Astrocyte of the spinal cord (primary cell): ENCODE measurements around the gene ATP8B3.

Source experiments
- DNase-seq: peaks from one replicate; pipeline ENCODE4 v3.0.0; 2011; ENCODE audit warnings: low read depth, low spot score
- H3K4me3 ChIP-seq: 2 replicates; pipeline ENCODE4 v1.5.1; 2011; ENCODE audit warnings: low read depth, mild to moderate bottlenecking, low read length, moderate library complexity
- in situ Hi-C: cut with HindIII; loops from 2 replicates; pipeline ENCODE4 v1.10.0; 2017; ENCODE audit warnings: low sequenced_read_pairs
- TF ChIP-seq, protein P1 (sequence below): IDR thresholded peaks from 2 replicates; pipeline ENCODE4 v1.5.1; 2012; ENCODE audit warnings: low read depth, mild to moderate bottlenecking, low read length, inconsistent platforms

Gene ATP8B3

GRCh38 chr19:1780272-1780958 is 31.7 kb downstream of the ATP8B3 start:
- no peak for DNase-seq

GRCh38 chr19:1779574-1779973 is 32.5 kb downstream of the ATP8B3 start:
- DNase-seq, result no peak
- no peak overlapping the region for H3K4me3 ChIP-seq
- TF ChIP-seq, protein P1, sequence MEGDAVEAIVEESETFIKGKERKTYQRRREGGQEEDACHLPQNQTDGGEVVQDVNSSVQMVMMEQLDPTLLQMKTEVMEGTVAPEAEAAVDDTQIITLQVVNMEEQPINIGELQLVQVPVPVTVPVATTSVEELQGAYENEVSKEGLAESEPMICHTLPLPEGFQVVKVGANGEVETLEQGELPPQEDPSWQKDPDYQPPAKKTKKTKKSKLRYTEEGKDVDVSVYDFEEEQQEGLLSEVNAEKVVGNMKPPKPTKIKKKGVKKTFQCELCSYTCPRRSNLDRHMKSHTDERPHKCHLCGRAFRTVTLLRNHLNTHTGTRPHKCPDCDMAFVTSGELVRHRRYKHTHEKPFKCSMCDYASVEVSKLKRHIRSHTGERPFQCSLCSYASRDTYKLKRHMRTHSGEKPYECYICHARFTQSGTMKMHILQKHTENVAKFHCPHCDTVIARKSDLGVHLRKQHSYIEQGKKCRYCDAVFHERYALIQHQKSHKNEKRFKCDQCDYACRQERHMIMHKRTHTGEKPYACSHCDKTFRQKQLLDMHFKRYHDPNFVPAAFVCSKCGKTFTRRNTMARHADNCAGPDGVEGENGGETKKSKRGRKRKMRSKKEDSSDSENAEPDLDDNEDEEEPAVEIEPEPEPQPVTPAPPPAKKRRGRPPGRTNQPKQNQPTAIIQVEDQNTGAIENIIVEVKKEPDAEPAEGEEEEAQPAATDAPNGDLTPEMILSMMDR, result no peak
- in situ Hi-C loops, result no loop called here

More at GRCh38 chr19:1780272-1780958, 31.7 kb downstream of the ATP8B3 start:
- in situ Hi-C loops, result no loop called here
- no peak overlapping the region for H3K4me3 ChIP-seq
- TF ChIP-seq, protein P1, result peak; percentile 24

DNA sequence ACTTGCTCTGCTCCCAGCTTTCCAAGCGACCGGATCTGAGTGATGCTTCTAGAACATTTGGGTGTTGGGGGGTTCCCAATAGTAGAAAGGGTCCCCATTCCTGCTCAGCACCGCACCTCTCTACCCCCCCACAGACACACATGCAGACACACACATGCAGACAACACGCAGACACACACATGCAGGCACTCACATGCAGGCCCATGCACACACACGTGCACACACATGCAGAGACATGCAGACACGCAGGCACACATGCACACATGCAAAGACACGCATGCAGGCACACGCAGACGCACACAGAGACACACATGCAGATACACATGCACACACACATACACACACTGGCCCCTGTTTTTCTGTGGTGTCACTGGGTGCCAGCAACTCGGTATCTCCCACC is 34.9 kb downstream of the ATP8B3 start:
- H3K4me3 ChIP-seq, result no peak overlapping the region
- DNase-seq, result no peak
- TF ChIP-seq, protein P1, result no peak
- in situ Hi-C loops, result no loop called here

- DNase-seq, result no peak
- TF ChIP-seq, protein P1, result no peak
- H3K4me3 ChIP-seq, result no peak overlapping the region
- in situ Hi-C loops, result no loop called here
Measured at GRCh38 chr19:1776606-1777147, 35.4 kb downstream of the ATP8B3 start.

DNA sequence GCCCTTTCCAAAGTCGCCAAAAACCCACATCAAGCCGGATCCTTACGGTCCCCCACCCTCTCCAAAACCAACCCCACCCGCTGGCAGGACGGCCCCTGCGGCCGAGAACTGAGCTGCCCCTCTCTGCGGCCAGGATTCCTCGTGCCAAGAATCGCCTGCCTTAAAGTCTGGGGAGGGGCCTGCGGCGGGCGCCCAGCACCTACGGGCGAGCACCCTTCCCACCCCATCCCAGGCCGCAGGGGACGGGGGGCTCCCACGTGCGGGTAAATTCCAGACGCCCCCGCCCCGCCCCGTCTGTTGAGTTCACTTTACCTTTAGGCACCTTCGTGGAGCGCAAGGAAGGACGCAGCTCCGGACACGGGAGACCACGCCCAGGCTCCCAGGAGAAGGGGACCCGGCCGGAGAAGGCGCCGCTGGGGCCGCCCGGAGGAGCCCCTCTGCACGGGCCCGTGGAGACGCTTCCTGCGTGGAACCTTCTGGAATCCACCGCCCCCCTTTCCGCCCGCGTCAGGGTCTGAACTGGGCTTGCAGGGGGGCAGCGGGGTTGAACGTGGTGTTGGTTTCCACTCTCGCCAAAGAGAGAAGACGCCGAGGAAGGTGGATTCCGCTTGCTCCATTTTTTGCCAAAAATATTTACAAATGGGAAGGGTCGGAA is 36.0 kb downstream of the ATP8B3 start:
- in situ Hi-C loops, result no loop called here
- H3K4me3 ChIP-seq, result no peak overlapping the region
- DNase-seq, result no peak
- TF ChIP-seq, protein P1, result no peak

DNA sequence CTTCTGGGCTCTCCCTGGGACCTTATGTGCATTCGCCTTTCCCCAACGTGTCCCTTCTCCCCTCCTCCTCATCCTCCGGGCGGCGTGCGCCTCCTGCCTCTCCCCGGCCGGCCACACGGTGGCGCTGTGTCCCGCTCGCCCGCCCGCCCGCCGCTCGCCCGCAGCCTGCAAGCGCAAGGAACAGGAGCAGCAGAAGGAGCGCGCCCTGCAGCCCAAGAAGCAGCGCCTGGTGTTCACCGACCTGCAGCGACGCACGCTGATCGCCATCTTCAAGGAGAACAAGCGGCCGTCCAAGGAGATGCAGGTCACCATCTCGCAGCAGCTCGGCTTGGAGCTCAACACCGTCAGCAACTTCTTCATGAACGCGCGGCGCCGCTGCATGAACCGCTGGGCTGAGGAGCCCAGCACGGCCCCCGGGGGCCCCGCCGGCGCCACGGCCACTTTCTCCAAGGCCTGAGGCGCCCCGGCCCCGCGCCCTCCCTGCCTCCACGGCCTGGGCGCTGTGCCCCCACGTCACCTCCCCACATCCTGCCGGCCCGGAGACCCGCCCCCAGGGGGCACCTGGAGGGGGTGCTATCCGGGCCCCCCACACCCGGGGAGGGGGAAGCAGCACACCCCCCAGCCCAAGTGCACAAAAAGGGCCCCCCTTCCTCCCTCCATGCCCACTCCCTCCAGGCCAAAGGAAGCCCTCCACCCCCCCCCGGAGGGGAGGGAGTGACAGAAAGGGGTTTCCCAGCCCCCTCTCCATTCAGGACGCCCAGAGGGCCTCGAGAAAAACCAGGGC is 36.9 kb downstream of the ATP8B3 start:
- H3K4me3 ChIP-seq, result no peak overlapping the region
- in situ Hi-C loops, result no loop called here
- DNase-seq, result no peak
- TF ChIP-seq, protein P1, result peak; percentile 48
